ENCODE data around the gene OSBPL10. TPM values are rescaled to one million over a fixed set of nuclear protein-coding genes. Genes with fewer than 3 reads are reported as not detected.

The OSBPL10 gene
- total RNA-seq, 1 experiment from 2014 or later = 74.7 TPM

GRCh38 chr3:31957106-31957505 lies 24.0 kb downstream of the OSBPL10 start:
- no peak for DNase-seq

GRCh38 chr3:31955581-31955980 lies 25.5 kb downstream of the OSBPL10 start:
- H3K9me3 Mint-ChIP-seq (ENCODE audit: low read depth, unreplicated experiment) = peaks cover 8% of the 10 kb centered on the region
- no peak for TF ChIP-seq CTCF (IDR thresholded peaks at IDR 0.05; ENCODE audit: unreplicated experiment)
- peaks cover 38% of the 10 kb centered on the region for H3K4me1 Mint-ChIP-seq (ENCODE audit: low read depth, unreplicated experiment)
- CTCF ChIA-PET = interaction anchor here (1.0 kb wide), 1 partner anchor 1345 kb away, joined by 3 read pairs; no protein-coding TSS in a partner anchor
- no peak overlapping the region for H3K27ac Mint-ChIP-seq (ENCODE audit: unreplicated experiment)
- no peak overlapping the region for H3K4me3 Mint-ChIP-seq (ENCODE audit: low read depth, unreplicated experiment)
- no TSS peak for BruUV-seq (replicated peaks)
- intact Hi-C loops (cut with micrococcal nuclease; ENCODE audit: unreplicated experiment) = no loop called here
- no peaks in the 10 kb centered on the region for H3K27me3 Mint-ChIP-seq (ENCODE audit: unreplicated experiment)
- no peak for DNase-seq
- H3K36me3 Mint-ChIP-seq (ENCODE audit: insufficient read depth, unreplicated experiment) = peaks cover 5% of the 10 kb centered on the region

More at GRCh38 chr3:31957106-31957505, 24.0 kb downstream of the OSBPL10 start:
- CTCF ChIA-PET = no interaction called here
- Mint-ChIP-seq H3K27ac (ENCODE audit: unreplicated experiment) (no peak overlapping the region), H3K36me3 (ENCODE audit: insufficient read depth, unreplicated experiment) (peaks cover 11% of the 10 kb centered on the region), H3K4me3 (ENCODE audit: low read depth, unreplicated experiment) (no peak overlapping the region), H3K27me3 (ENCODE audit: unreplicated experiment) (no peaks in the 10 kb centered on the region), H3K9me3 (ENCODE audit: low read depth, unreplicated experiment) (peaks cover 5% of the 10 kb centered on the region), H3K4me1 (ENCODE audit: low read depth, unreplicated experiment) (peaks cover 43% of the 10 kb centered on the region)
- TF ChIP-seq CTCF (IDR thresholded peaks at IDR 0.05; ENCODE audit: unreplicated experiment) = no peak
- intact Hi-C loops (cut with micrococcal nuclease; ENCODE audit: unreplicated experiment) = no loop called here
- BruUV-seq (replicated peaks) = no TSS peak

- no peak overlapping the region for H3K27ac Mint-ChIP-seq (ENCODE audit: unreplicated experiment)
- no peak for DNase-seq
- BruUV-seq (replicated peaks) = no TSS peak
- H3K27me3 Mint-ChIP-seq (ENCODE audit: unreplicated experiment) = no peaks in the 10 kb centered on the region
- intact Hi-C loops (cut with micrococcal nuclease; ENCODE audit: unreplicated experiment) = no loop called here
- TF ChIP-seq CTCF (IDR thresholded peaks at IDR 0.05; ENCODE audit: unreplicated experiment) = no peak
- H3K4me3 Mint-ChIP-seq (ENCODE audit: low read depth, unreplicated experiment) = no peak overlapping the region
- CTCF ChIA-PET = no interaction called here
- peaks cover 9% of the 10 kb centered on the region for H3K9me3 Mint-ChIP-seq (ENCODE audit: low read depth, unreplicated experiment)
- H3K36me3 Mint-ChIP-seq (ENCODE audit: insufficient read depth, unreplicated experiment) = peaks cover 5% of the 10 kb centered on the region
- H3K4me1 Mint-ChIP-seq (ENCODE audit: low read depth, unreplicated experiment) = peaks cover 33% of the 10 kb centered on the region
Observed at GRCh38 chr3:31953636-31954035, 27.4 kb downstream of the OSBPL10 start.

- no peak for DNase-seq
- H3K27me3 Mint-ChIP-seq (ENCODE audit: unreplicated experiment) = no peaks in the 10 kb centered on the region
- CTCF ChIA-PET = no interaction called here
- no peak for TF ChIP-seq CTCF (IDR thresholded peaks at IDR 0.05; ENCODE audit: unreplicated experiment)
- no peak overlapping the region for H3K27ac Mint-ChIP-seq (ENCODE audit: unreplicated experiment)
- no TSS peak for BruUV-seq (replicated peaks)
- intact Hi-C loops (cut with micrococcal nuclease; ENCODE audit: unreplicated experiment) = no loop called here
- H3K36me3 Mint-ChIP-seq (ENCODE audit: insufficient read depth, unreplicated experiment) = peaks cover 5% of the 10 kb centered on the region
- no peak overlapping the region for H3K4me3 Mint-ChIP-seq (ENCODE audit: low read depth, unreplicated experiment)
- peaks cover 9% of the 10 kb centered on the region for H3K9me3 Mint-ChIP-seq (ENCODE audit: low read depth, unreplicated experiment)
- peaks cover 36% of the 10 kb centered on the region for H3K4me1 Mint-ChIP-seq (ENCODE audit: low read depth, unreplicated experiment)
Observed at GRCh38 chr3:31953091-31953490, 28.0 kb downstream of the OSBPL10 start.
